Astrocyte (in vitro differentiated cells and primary cell): Measurements from ENCODE around the gene IFT81. TPM values are rescaled to one million over a fixed set of nuclear protein-coding genes. Genes with fewer than 3 reads are reported as not detected.
A peak's percentile ranks its signal among the peaks of the same experiment; 100 is the strongest.

Source experiments
- DNase-seq: peaks from one replicate; pipeline ENCODE4 v3.0.0-alpha.2; 2010; ENCODE audit warnings: low read depth
- FAIRE-seq: peaks from 2 replicates; lab custom pipeline; 2011; peaks lifted over from hg19 to GRCh38; lab: Jason Lieb, UNC
- H2AFZ ChIP-seq: 2 replicates; pipeline ENCODE4 v1.6.0; 2012; ENCODE audit warnings: low read depth, low read length, inconsistent platforms
- H3K27ac ChIP-seq: 2 replicates; pipeline ENCODE4 v1.5.1; 2011; ENCODE audit warnings: low read depth, low read length, inconsistent platforms
- H3K27me3 ChIP-seq: 2 replicates; pipeline ENCODE4 v1.6.0; 2011; ENCODE audit warnings: low read length, inconsistent platforms; ENCODE audit not compliant: insufficient read depth
- H3K36me3 ChIP-seq: 2 replicates; pipeline ENCODE4 v1.5.1; 2011; ENCODE audit warnings: low read length, inconsistent platforms; ENCODE audit not compliant: insufficient read depth
- H3K4me1 ChIP-seq: 2 replicates; pipeline ENCODE4 v1.5.1; 2011; ENCODE audit warnings: low read length, inconsistent platforms; ENCODE audit not compliant: insufficient read depth
- H3K4me2 ChIP-seq: 2 replicates; pipeline ENCODE4 v1.6.0; 2012; ENCODE audit warnings: low read length, inconsistent platforms
- H3K4me3 ChIP-seq: 2 replicates; pipeline ENCODE4 v1.5.1; 2011; ENCODE audit warnings: low read depth, mild to moderate bottlenecking, low read length, inconsistent platforms; ENCODE audit not compliant: insufficient read depth
- H3K79me2 ChIP-seq: 2 replicates; pipeline ENCODE4 v1.6.0; 2012; ENCODE audit warnings: mild to moderate bottlenecking, low read length, inconsistent platforms; ENCODE audit not compliant: insufficient read depth
- H3K9ac ChIP-seq: 2 replicates; pipeline ENCODE4 v1.6.0; 2012; ENCODE audit warnings: mild to moderate bottlenecking, low read length, inconsistent platforms
- H3K9me3 ChIP-seq: 2 replicates; pipeline ENCODE4 v1.5.1; 2012; ENCODE audit warnings: low read depth, mild to moderate bottlenecking, low read length, inconsistent platforms; ENCODE audit not compliant: insufficient read depth
- H4K20me1 ChIP-seq: 2 replicates; pipeline ENCODE4 v1.6.0; 2012; ENCODE audit warnings: low read length, inconsistent platforms; ENCODE audit not compliant: insufficient read depth
- H3K27ac Mint-ChIP-seq: one replicate; pipeline ENCODE4 v1.8.0; 2021; ENCODE audit warnings: mild to moderate bottlenecking, mixed read lengths; ENCODE audit not compliant: unreplicated experiment
- H3K27me3 Mint-ChIP-seq: one replicate; pipeline ENCODE4 v1.8.0; 2021; ENCODE audit warnings: low read depth, mixed read lengths; ENCODE audit not compliant: unreplicated experiment
- H3K36me3 Mint-ChIP-seq: one replicate; pipeline ENCODE4 v1.8.0; 2021; ENCODE audit warnings: low read depth, mixed read lengths; ENCODE audit not compliant: unreplicated experiment
- H3K4me1 Mint-ChIP-seq: one replicate; pipeline ENCODE4 v1.8.0; 2021; ENCODE audit warnings: low read depth, mixed read lengths; ENCODE audit not compliant: unreplicated experiment
- H3K4me3 Mint-ChIP-seq: one replicate; pipeline ENCODE4 v1.8.0; 2021; ENCODE audit warnings: mild to moderate bottlenecking, moderate library complexity, mixed read lengths; ENCODE audit not compliant: unreplicated experiment
- H3K9me3 Mint-ChIP-seq: one replicate; pipeline ENCODE4 v1.8.0; 2021; ENCODE audit warnings: mild to moderate bottlenecking, mixed read lengths; ENCODE audit not compliant: unreplicated experiment
- CTCF ChIP-seq: IDR thresholded peaks from 2 replicates; pipeline ENCODE4 v1.5.1; 2011; ENCODE audit warnings: low read depth, mild to moderate bottlenecking, inconsistent platforms, low read length, moderate library complexity; ENCODE audit not compliant: insufficient read depth
- EZH2 ChIP-seq: IDR thresholded peaks from 2 replicates; pipeline ENCODE4 v1.6.1; 2012; ENCODE audit warnings: mild to moderate bottlenecking, low read length, inconsistent platforms; ENCODE audit not compliant: insufficient read depth
- total RNA-seq: library from RNA; stranded (reverse); gene quantifications from 2 replicates; pipeline ENCODE4 v1.2.1, GENCODE V29; 2021

IFT81 gene
- total RNA-seq, 1 donor from 2014 or later: 12.3 TPM

GRCh38 chr12:110109037-110109836 lies 14.9 kb upstream of the IFT81 start:
- FAIRE-seq: peak; percentile 9

GRCh38 chr12:110109837-110110535 lies 14.2 kb upstream of the IFT81 start:
- H3K9me3 Mint-ChIP-seq: peaks cover 12% of the 10 kb centered on the region
- TF ChIP-seq CTCF (no peak), EZH2 (no peak)
- DNase-seq (no peak), FAIRE-seq (no peak)
- no peaks in the 10 kb centered on the region for H4K20me1 ChIP-seq
- no peak overlapping the region for H2AFZ ChIP-seq
- peak overlapping the region; percentile 9 for H3K27ac Mint-ChIP-seq
- H3K36me3 ChIP-seq: no peaks in the 10 kb centered on the region
- H3K79me2 ChIP-seq: no peaks in the 10 kb centered on the region
- no peak overlapping the region for H3K4me3 Mint-ChIP-seq
- peak overlapping the region; percentile 74 for H3K9ac ChIP-seq
- H3K4me2 ChIP-seq: peak overlapping the region; percentile 81
- peaks cover 30% of the 10 kb centered on the region for H3K4me1 ChIP-seq
- H3K4me1 Mint-ChIP-seq: peaks cover 20% of the 10 kb centered on the region
- H3K27ac ChIP-seq: peak overlapping the region; percentile 83
- H3K27me3 Mint-ChIP-seq: no peaks in the 10 kb centered on the region
- no peaks in the 10 kb centered on the region for H3K27me3 ChIP-seq
- H3K36me3 Mint-ChIP-seq: no peaks in the 10 kb centered on the region
- H3K4me3 ChIP-seq: no peak overlapping the region
- peaks cover 9% of the 10 kb centered on the region for H3K9me3 ChIP-seq

More at GRCh38 chr12:110109037-110109836, 14.9 kb upstream of the IFT81 start:
- H3K36me3 Mint-ChIP-seq: no peaks in the 10 kb centered on the region
- Histone ChIP-seq H3K4me2 (peak overlapping the region; percentile 81), H3K9ac (peak overlapping the region; percentile 74), H3K79me2 (no peaks in the 10 kb centered on the region), H3K4me1 (peaks cover 30% of the 10 kb centered on the region), H3K27ac (peak overlapping the region; percentile 83), H3K4me3 (peak overlapping the region; percentile 12), H3K27me3 (no peaks in the 10 kb centered on the region), H3K9me3 (peaks cover 9% of the 10 kb centered on the region), H4K20me1 (no peaks in the 10 kb centered on the region), H3K36me3 (no peaks in the 10 kb centered on the region), H2AFZ (peak overlapping the region; percentile 61)
- H3K4me3 Mint-ChIP-seq: no peak overlapping the region
- H3K27me3 Mint-ChIP-seq: peaks cover 2% of the 10 kb centered on the region
- peak; percentile 100 for DNase-seq
- peak overlapping the region; percentile 68 for H3K27ac Mint-ChIP-seq
- no peak for TF ChIP-seq EZH2
- no peak for TF ChIP-seq CTCF
- H3K9me3 Mint-ChIP-seq: peaks cover 12% of the 10 kb centered on the region
- H3K4me1 Mint-ChIP-seq: peaks cover 20% of the 10 kb centered on the region
